Caco-2 (cell line): ENCODE results near the gene FAM53A. TPM values are rescaled to one million over a fixed set of nuclear protein-coding genes. Genes with fewer than 3 reads are reported as not detected.

Source experiments
- BruUV-seq: library from RNA; stranded (reverse); fragments of 400-500 nt; replicated peaks from 2 replicates; lab custom pipeline; 2021; lab: Mats Ljungman, UMichigan
- CTCF ChIA-PET: fragments of 300-600 bp; sonication (Branson Sonifier 250); formaldehyde crosslinking; loops from one replicate; lab custom pipeline; 2022; ENCODE audit warnings: antibody characterized with exemption; lab: Charles Lee
- POLR2A ChIA-PET: fragments of 300-600 bp; sonication (Branson Sonifier 250); formaldehyde crosslinking; loops from one replicate; lab custom pipeline; 2022; ENCODE audit warnings: antibody characterized with exemption; lab: Charles Lee
- DNase-seq, 2 experiments: peaks; one replicate each; pipeline versions ENCODE4 v3.0.0 to v3.0.0-alpha.2; 2020 to 2022
- H3K27me3 ChIP-seq: replicated peaks from 2 replicates; pipeline ENCODE4 v1.6.0; 2011; ENCODE audit warnings: low read length; ENCODE audit not compliant: control insufficient read depth, insufficient read depth
- H3K36me3 ChIP-seq: 2 replicates; pipeline ENCODE4 v1.5.1; 2011; ENCODE audit warnings: low read length; ENCODE audit not compliant: control insufficient read depth, insufficient read depth
- H3K4me1 ChIP-seq: fragments of 250-450 bp; sonication (Bioruptor Pico); 2 replicates; pipeline ENCODE4 v1.5.1; 2020; ENCODE audit warnings: mild to moderate bottlenecking
- H3K4me3 ChIP-seq: 2 replicates; pipeline ENCODE4 v1.5.1; 2011; ENCODE audit warnings: low read depth, mild to moderate bottlenecking, control low read depth, low read length
- H3K9me3 ChIP-seq: fragments of 250-450 bp; sonication (Bioruptor Pico); 2 replicates; pipeline ENCODE4 v1.5.1; 2020; ENCODE audit warnings: mild to moderate bottlenecking, moderate library complexity
- H3K27ac Mint-ChIP-seq: one replicate; pipeline ENCODE4 v1.8.0; 2022; ENCODE audit warnings: mixed read lengths; ENCODE audit not compliant: unreplicated experiment
- H3K27me3 Mint-ChIP-seq: one replicate; pipeline ENCODE4 v1.8.0; 2022; ENCODE audit warnings: mixed read lengths; ENCODE audit not compliant: insufficient read depth, unreplicated experiment
- H3K36me3 Mint-ChIP-seq: one replicate; pipeline ENCODE4 v1.8.0; 2022; ENCODE audit warnings: mild to moderate bottlenecking, mixed read lengths; ENCODE audit not compliant: insufficient read depth, unreplicated experiment
- H3K4me1 Mint-ChIP-seq: one replicate; pipeline ENCODE4 v1.8.0; 2022; ENCODE audit warnings: low read depth, mixed read lengths; ENCODE audit not compliant: unreplicated experiment
- H3K4me3 Mint-ChIP-seq: one replicate; pipeline ENCODE4 v1.8.0; 2022; ENCODE audit warnings: mild to moderate bottlenecking, moderate library complexity, mixed read lengths; ENCODE audit not compliant: unreplicated experiment
- H3K9me3 Mint-ChIP-seq: one replicate; pipeline ENCODE4 v1.8.0; 2022; ENCODE audit warnings: mixed read lengths; ENCODE audit not compliant: unreplicated experiment
- intact Hi-C: fragments of 100-400 bp; cut with micrococcal nuclease; formaldehyde crosslinking; loops from one replicate; pipeline ENCODE4 v1.10.0; 2022; ENCODE audit not compliant: unreplicated experiment
- total RNA-seq: library from RNA; stranded (reverse); gene quantifications from 2 replicates; pipeline ENCODE4 v1.2.3, GENCODE V29; 2022
- TF ChIP-seq, protein P1 (sequence below), 2 experiments: fragments of 200-600 bp in 1 of 2; IDR thresholded peaks; 1 replicate in 1 of 2; 2 replicates in 1 of 2; pipeline versions ENCODE4 v1.5.1 to v1.8.0; 2011 to 2022; ENCODE audit warnings: antibody characterized with exemption in 1 of 2, control low read depth in 1 of 2, inconsistent platforms in 1 of 2, low read depth in 1 of 2, low read length in 1 of 2, mild to moderate bottlenecking in 1 of 2, moderate library complexity in 1 of 2; ENCODE audit not compliant: insufficient read depth in 1 of 2, severe bottlenecking in 1 of 2, unreplicated experiment in 1 of 2

The FAM53A gene
- total RNA-seq, 1 experiment from 2014 or later = 4.1 TPM

DNA sequence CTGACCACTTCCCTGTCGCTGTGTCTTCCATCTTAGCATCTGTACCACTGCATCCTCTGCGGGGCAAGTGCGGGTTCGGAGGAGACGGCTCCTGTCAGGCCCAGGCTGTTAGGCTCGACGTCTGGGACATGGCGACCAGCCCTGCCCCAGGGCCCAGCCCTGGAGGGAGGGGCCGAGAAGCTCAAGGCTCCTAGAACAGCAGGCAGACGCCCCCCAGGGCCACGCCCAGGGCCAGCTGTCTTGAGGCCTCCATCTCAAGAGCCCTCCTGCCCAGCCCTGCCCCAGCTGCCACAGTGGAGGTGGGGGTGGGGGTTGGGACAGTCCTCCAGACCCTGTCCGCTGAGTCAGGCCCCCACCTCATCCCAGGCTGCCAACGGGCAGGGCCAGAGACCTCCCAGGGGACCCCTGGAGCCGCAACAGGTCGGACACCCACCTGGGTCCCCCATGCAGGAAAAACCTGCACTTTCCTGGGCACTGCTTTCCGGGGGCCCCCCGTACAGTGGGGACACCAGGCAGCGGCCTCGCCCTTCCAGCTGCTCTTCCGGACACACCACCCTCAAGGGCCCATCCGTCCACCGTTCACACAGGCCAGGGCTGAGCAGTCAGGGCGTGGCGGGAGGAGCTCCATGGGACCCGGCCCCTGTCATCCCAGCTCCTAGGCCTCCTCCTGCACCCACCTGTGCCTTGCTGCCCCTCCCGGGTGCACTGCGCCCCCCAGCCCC, 83.1 kb downstream of the FAM53A start:
- Mint-ChIP-seq H3K36me3 (peaks cover 4% of the 10 kb centered on the region), H3K4me3 (no peak overlapping the region), H3K27ac (no peak overlapping the region), H3K9me3 (no peaks in the 10 kb centered on the region), H3K4me1 (peaks cover 8% of the 10 kb centered on the region), H3K27me3 (peaks cover 10% of the 10 kb centered on the region)
- ChIA-PET POLR2A (no interaction called here), CTCF (no interaction called here)
- Histone ChIP-seq H3K36me3 (no peaks in the 10 kb centered on the region), H3K4me1 (peaks cover 3% of the 10 kb centered on the region; the same call in 1 of the 2 replicates), H3K4me3 (no peak overlapping the region), H3K9me3 (no peaks in the 10 kb centered on the region), H3K27me3 (no peaks in the 10 kb centered on the region)
- BruUV-seq = no TSS peak
- DNase-seq = no peak
- TF ChIP-seq, protein P1, sequence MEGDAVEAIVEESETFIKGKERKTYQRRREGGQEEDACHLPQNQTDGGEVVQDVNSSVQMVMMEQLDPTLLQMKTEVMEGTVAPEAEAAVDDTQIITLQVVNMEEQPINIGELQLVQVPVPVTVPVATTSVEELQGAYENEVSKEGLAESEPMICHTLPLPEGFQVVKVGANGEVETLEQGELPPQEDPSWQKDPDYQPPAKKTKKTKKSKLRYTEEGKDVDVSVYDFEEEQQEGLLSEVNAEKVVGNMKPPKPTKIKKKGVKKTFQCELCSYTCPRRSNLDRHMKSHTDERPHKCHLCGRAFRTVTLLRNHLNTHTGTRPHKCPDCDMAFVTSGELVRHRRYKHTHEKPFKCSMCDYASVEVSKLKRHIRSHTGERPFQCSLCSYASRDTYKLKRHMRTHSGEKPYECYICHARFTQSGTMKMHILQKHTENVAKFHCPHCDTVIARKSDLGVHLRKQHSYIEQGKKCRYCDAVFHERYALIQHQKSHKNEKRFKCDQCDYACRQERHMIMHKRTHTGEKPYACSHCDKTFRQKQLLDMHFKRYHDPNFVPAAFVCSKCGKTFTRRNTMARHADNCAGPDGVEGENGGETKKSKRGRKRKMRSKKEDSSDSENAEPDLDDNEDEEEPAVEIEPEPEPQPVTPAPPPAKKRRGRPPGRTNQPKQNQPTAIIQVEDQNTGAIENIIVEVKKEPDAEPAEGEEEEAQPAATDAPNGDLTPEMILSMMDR (IDR thresholded peaks at IDR 0.05; ENCODE audit: insufficient read depth in 1 of 2, low read depth in 1 of 2, low read length in 1 of 2, severe bottlenecking in 1 of 2, unreplicated experiment in 1 of 2) = no peak
- intact Hi-C loops = no loop called here

DNA sequence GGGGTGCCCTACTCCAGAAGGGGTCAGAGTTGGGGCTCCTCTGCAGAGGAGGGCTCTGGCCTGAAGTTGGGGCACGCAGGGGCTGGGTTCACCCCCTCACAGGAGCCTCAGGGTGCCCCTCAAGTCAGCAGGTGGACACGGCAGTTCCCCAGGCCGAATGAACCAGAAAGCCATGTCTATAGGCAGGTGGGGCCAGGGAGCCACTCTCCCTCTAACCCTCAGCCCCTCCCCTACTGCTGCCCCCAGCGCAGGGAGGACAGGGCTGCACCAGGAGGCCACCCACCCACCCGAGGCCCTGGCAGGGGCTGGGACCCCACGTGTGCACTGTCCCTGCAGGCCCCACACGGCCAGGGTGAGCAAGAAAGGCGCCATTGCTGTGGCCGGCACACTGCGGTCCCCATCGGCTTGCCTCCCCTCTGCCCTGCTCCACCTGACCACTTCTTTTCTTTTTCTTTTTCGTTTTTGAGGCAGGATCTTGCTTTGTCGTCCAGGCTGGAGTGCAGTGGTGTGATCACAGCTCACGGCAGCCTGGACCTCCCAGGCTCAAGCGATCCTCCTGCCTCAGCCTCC, 83.8 kb downstream of the FAM53A start:
- intact Hi-C loops = no loop called here
- CTCF ChIA-PET = no interaction called here
- no peaks in the 10 kb centered on the region for H3K9me3 Mint-ChIP-seq
- H3K4me1 Mint-ChIP-seq = peaks cover 6% of the 10 kb centered on the region
- no peak overlapping the region for H3K27ac Mint-ChIP-seq
- TF ChIP-seq, protein P1 (IDR thresholded peaks at IDR 0.05; ENCODE audit: insufficient read depth in 1 of 2, low read depth in 1 of 2, low read length in 1 of 2, severe bottlenecking in 1 of 2, unreplicated experiment in 1 of 2) = no peak
- peaks cover 3% of the 10 kb centered on the region; the same call in 1 of the 2 replicates for H3K4me1 ChIP-seq
- no TSS peak for BruUV-seq
- H3K4me3 ChIP-seq = no peak overlapping the region
- no peak for DNase-seq
- no peaks in the 10 kb centered on the region for H3K9me3 ChIP-seq
- H3K36me3 ChIP-seq = no peaks in the 10 kb centered on the region
- no peaks in the 10 kb centered on the region for H3K27me3 ChIP-seq
- H3K4me3 Mint-ChIP-seq = no peak overlapping the region
- peaks cover 4% of the 10 kb centered on the region for H3K36me3 Mint-ChIP-seq
- POLR2A ChIA-PET = no interaction called here
- peaks cover 10% of the 10 kb centered on the region for H3K27me3 Mint-ChIP-seq

GRCh38 chr4:1599491-1600210, 84.5 kb downstream of the FAM53A start:
- H3K36me3 Mint-ChIP-seq = peaks cover under 1% of the 10 kb centered on the region
- no peaks in the 10 kb centered on the region for H3K27me3 ChIP-seq
- peaks cover 7% of the 10 kb centered on the region for H3K27me3 Mint-ChIP-seq
- no peak for DNase-seq
- H3K4me1 ChIP-seq = no peaks in the 10 kb centered on the region
- H3K4me1 Mint-ChIP-seq = no peaks in the 10 kb centered on the region
- no TSS peak for BruUV-seq
- H3K9me3 Mint-ChIP-seq = no peaks in the 10 kb centered on the region
- TF ChIP-seq, protein P1 (IDR thresholded peaks at IDR 0.05; ENCODE audit: insufficient read depth in 1 of 2, low read depth in 1 of 2, low read length in 1 of 2, severe bottlenecking in 1 of 2, unreplicated experiment in 1 of 2) = no peak
- ChIA-PET POLR2A (no interaction called here), CTCF (no interaction called here)
- no peaks in the 10 kb centered on the region for H3K36me3 ChIP-seq
- no peak overlapping the region for H3K27ac Mint-ChIP-seq
- H3K4me3 Mint-ChIP-seq = no peak overlapping the region
- intact Hi-C loops = no loop called here
- no peak overlapping the region for H3K4me3 ChIP-seq
- no peaks in the 10 kb centered on the region for H3K9me3 ChIP-seq
